K562 (cell line): Measurements from ENCODE around the gene BRAT1. TPM values are rescaled to one million over a fixed set of nuclear protein-coding genes. Genes with fewer than 3 reads are reported as not detected.
"Not testable (repeated sequence)": the region's sequence is repeated elsewhere in the genome, so short reads cannot be mapped to it uniquely, and the experiment has no call there.

Experiments
- ATAC-seq: fragments of 200-7000 bp; cut with Tn5 transposase; 3 replicates; pipeline ENCODE4 v1.9.1; 2020; ENCODE audit warnings: moderate library complexity
- BruUV-seq: library from RNA; stranded (reverse); fragments of 400-500 nt; replicated peaks from 2 replicates; lab custom pipeline; 2021; lab: Mats Ljungman, UMichigan
- CTCF ChIA-PET: fragments of 300-600 bp; formaldehyde crosslinking; extraction: SDS; loops from one replicate; lab custom pipeline; 2021; ENCODE audit warnings: low intra/inter-chr PET ratio; lab: Yijun Ruan, JAX
- POLR2A ChIA-PET: fragments of 300-600, 350-650 bp; sonication (Branson Sonifier 250); formaldehyde crosslinking; extraction: SDS; loops from one replicate; lab custom pipeline; 2021; ENCODE audit warnings: antibody characterized with exemption, inconsistent platforms; lab: Yijun Ruan, JAX
- DNase-seq, 4 experiments: peaks; one replicate each; pipeline versions ENCODE4 v3.0.0 to v3.0.0-alpha.2; 2011 to 2018; ENCODE audit warnings: low spot score in 3 of 4, mixed read lengths in 3 of 4; ENCODE audit errors: extremely low read depth in 1 of 4
- FAIRE-seq: peaks from 2 replicates; lab custom pipeline; 2011; peaks lifted over from hg19 to GRCh38; lab: Jason Lieb, UNC
- H2AFZ ChIP-seq: 2 replicates; pipeline ENCODE4 v1.6.0; 2011; ENCODE audit warnings: low read depth, low read length, control low read depth, inconsistent platforms
- H3K27ac ChIP-seq: fragments of 200-600 bp; 3 replicates; pipeline ENCODE4 v1.8.0; 2011; ENCODE audit warnings: low read depth, mild to moderate bottlenecking, control low read depth, inconsistent platforms, low read length, moderate library complexity, mixed read lengths; ENCODE audit errors: extremely low read depth
- H3K27me3 ChIP-seq, 2 experiments: fragments of 300-600 bp in 1 of 2; 2 replicates in 1 of 2; 3 replicates in 1 of 2; pipeline versions ENCODE4 v1.6.0 to v1.8.0; 2011; ENCODE audit warnings: inconsistent platforms in 2 of 2, low read length in 2 of 2, mild to moderate bottlenecking in 1 of 2, mixed read lengths in 1 of 2, moderate library complexity in 1 of 2; ENCODE audit not compliant: control insufficient read depth in 2 of 2, insufficient read depth in 2 of 2
- H3K36me3 ChIP-seq: fragments of 300-600 bp; 3 replicates; pipeline ENCODE4 v1.8.0; 2011; ENCODE audit warnings: mild to moderate bottlenecking, low read length, inconsistent platforms; ENCODE audit not compliant: control insufficient read depth, insufficient read depth
- H3K4me1 ChIP-seq, 2 experiments: fragments of 200-600 bp in 1 of 2; replicated peaks in 1 of 2; 2 replicates in 1 of 2; 3 replicates in 1 of 2; pipeline versions ENCODE4 v1.5.1 to v1.8.0; 2011; ENCODE audit warnings: inconsistent platforms in 2 of 2, low read length in 2 of 2, mild to moderate bottlenecking in 1 of 2, mixed read lengths in 1 of 2, moderate library complexity in 1 of 2; ENCODE audit not compliant: control insufficient read depth in 2 of 2, insufficient read depth in 2 of 2
- H3K4me2 ChIP-seq: 2 replicates; pipeline ENCODE4 v1.6.1; 2011; ENCODE audit warnings: low read length, control low read depth, inconsistent platforms, mixed read lengths; ENCODE audit not compliant: insufficient read depth
- H3K4me3 ChIP-seq: fragments of 200-600 bp; sonication (generic), shearing (Covaris generic); 2 replicates; pipeline ENCODE4 v1.5.1; 2016; ENCODE audit warnings: control low read depth, inconsistent platforms
- H3K79me2 ChIP-seq: fragments of 200-600 bp; 3 replicates; pipeline ENCODE4 v1.8.0; 2011; ENCODE audit warnings: low read length, inconsistent platforms; ENCODE audit not compliant: control insufficient read depth, insufficient read depth
- H3K9ac ChIP-seq, 2 experiments: 2 replicates each; pipeline versions ENCODE4 v1.6.0 to v1.6.1; 2011; ENCODE audit warnings: low read depth in 2 of 2, low read length in 2 of 2, control low read depth in 1 of 2, inconsistent platforms in 1 of 2, mild to moderate bottlenecking in 1 of 2, mixed read lengths in 1 of 2; ENCODE audit not compliant: insufficient read depth in 1 of 2
- H3K9me1 ChIP-seq: one replicate; pipeline ENCODE4 v1.6.0; 2011; ENCODE audit warnings: inconsistent platforms, mild to moderate bottlenecking, low read length, moderate library complexity; ENCODE audit not compliant: control insufficient read depth, insufficient read depth
- H3K9me3 ChIP-seq: replicated peaks from 2 replicates; pipeline ENCODE4 v1.5.1; 2011; ENCODE audit warnings: low read depth, low read length, inconsistent platforms; ENCODE audit not compliant: control insufficient read depth, insufficient read depth
- H4K20me1 ChIP-seq: replicated peaks from 2 replicates; pipeline ENCODE4 v1.6.1; 2011; ENCODE audit warnings: low read length, inconsistent platforms, mixed read lengths; ENCODE audit not compliant: control insufficient read depth, insufficient read depth
- ARID1B ChIP-seq: fragments of 450-650 bp; IDR thresholded peaks from 2 replicates; pipeline ENCODE4 v1.6.1; 2016; ENCODE audit warnings: antibody characterized with exemption, mild to moderate bottlenecking, inconsistent platforms
- CBFA2T2 ChIP-seq: fragments of 450-650 bp; conservative IDR thresholded peaks from 2 replicates; pipeline ENCODE4 v1.6.1; 2017; ENCODE audit warnings: mild to moderate bottlenecking
- CBFA2T3 ChIP-seq: fragments of 450-650 bp; IDR thresholded peaks from 2 replicates; pipeline ENCODE4 v1.6.1; 2017
- FOXK2 ChIP-seq, 2 experiments: fragments of 450-650 bp; IDR thresholded peaks in 1 of 2; conservative IDR thresholded peaks in 1 of 2; 2 replicates each; pipeline ENCODE4 v1.6.1; 2016; ENCODE audit warnings: low read depth in 2 of 2, mild to moderate bottlenecking in 1 of 2
- HDAC1 ChIP-seq, 2 experiments: fragments of 450-650 bp; IDR thresholded peaks; 2 replicates each; pipeline ENCODE4 v1.6.1; 2016 to 2017; ENCODE audit warnings: inconsistent platforms in 1 of 2, mild to moderate bottlenecking in 1 of 2, moderate library complexity in 1 of 2
- L3MBTL2 ChIP-seq: fragments of 450-650 bp; IDR thresholded peaks from 2 replicates; pipeline ENCODE4 v1.6.1; 2016; ENCODE audit warnings: mild to moderate bottlenecking, moderate library complexity
- MAX ChIP-seq: sonication (generic); formaldehyde crosslinking; IDR thresholded peaks from 2 replicates; pipeline ENCODE4 v1.9.0; 2022; ENCODE audit warnings: mild to moderate bottlenecking, missing genetic modification reagents
- NCOR1 ChIP-seq: fragments of 450-650 bp; IDR thresholded peaks from 2 replicates; pipeline ENCODE4 v1.6.1; 2016; ENCODE audit warnings: mild to moderate bottlenecking, moderate library complexity
- NFIC ChIP-seq: fragments of 450-650 bp; IDR thresholded peaks from 2 replicates; pipeline ENCODE4 v1.6.1; 2017; ENCODE audit warnings: mild to moderate bottlenecking, inconsistent platforms
- SOX6 ChIP-seq: fragments of 450-650 bp; IDR thresholded peaks from 2 replicates; pipeline ENCODE4 v1.6.1; 2014; ENCODE audit warnings: mild to moderate bottlenecking
- TAL1 ChIP-seq: fragments of 450-650 bp; IDR thresholded peaks from 2 replicates; pipeline ENCODE4 v1.6.1; 2016; ENCODE audit warnings: mild to moderate bottlenecking
- TCF3 ChIP-seq: sonication (generic); formaldehyde crosslinking; IDR thresholded peaks from 2 replicates; pipeline ENCODE4 v1.4.0; 2020; ENCODE audit warnings: mild to moderate bottlenecking, missing genetic modification reagents
- TRIM24 ChIP-seq, 2 experiments: fragments of 450-650 bp; IDR thresholded peaks; 2 replicates each; pipeline ENCODE4 v1.6.1; 2016
- WGBS: fragments of 100-300 bp; shearing (Covaris generic); methylation state at CpG from one replicate; pipeline ENCODE4 v1.1.6; 2016; ENCODE audit warnings: low coverage, mixed read lengths; ENCODE audit not compliant: insufficient coverage; ENCODE audit errors: missing lambda C conversion rate; 5-methylcytosine and 5-hydroxymethylcytosine counted together
- in situ Hi-C: fragments of 300-500 bp; cut with MboI; formaldehyde crosslinking; loops from 4 replicates; pipeline ENCODE4 v1.15.0; 2018; ENCODE audit warnings: inconsistent platforms, mixed read lengths
- intact Hi-C: fragments of 100-400 bp; cut with micrococcal nuclease; formaldehyde crosslinking; loops from 2 replicates; pipeline ENCODE4 v1.14.2; 2022
- polyA plus RNA-seq, 8 experiments: library from polyadenylated mRNA; depleted of rRNA in 4 of 8; stranded (reverse) in 5 of 8; unstranded in 3 of 8; fragments of >200 nt; fragmentation: Nextera tagmentation in 2 of 8; fragmentation: Illumina TruSeq in 1 of 8; extraction: Ambion mirVana in 2 of 8; extraction: Trizol in 1 of 8; gene quantifications; 2 replicates each; pipeline versions ENCODE4 v1.2.1 to v1.2.3, GENCODE V29; 2011 to 2014; ENCODE audit warnings: inconsistent platforms in 1 of 8, missing spikeins in 1 of 8
- total RNA-seq, 7 experiments: library from RNA; depleted of rRNA in 6 of 7; stranded (reverse); fragments of >200 nt in 6 of 7; fragmentation: Illumina TruSeq in 2 of 7; extraction: Trizol in 2 of 7; gene quantifications; 2 replicates each; pipeline versions ENCODE4 v1.2.1 to v1.2.3, GENCODE V29; 2011 to 2021; ENCODE audit warnings: low replicate concordance in 1 of 7
- TF ChIP-seq, protein P1 (sequence below), 2 experiments: fragments of 450-650 bp; conservative IDR thresholded peaks; 2 replicates each; pipeline ENCODE4 v1.6.1; 2017; ENCODE audit warnings: mild to moderate bottlenecking in 2 of 2, moderate library complexity in 2 of 2

BRAT1 gene
- total and polyA plus RNA-seq, 9 of the 15 experiments (the other 6 are each of a cell fraction or from before 2014, with no cell fraction given) = 0.13 to 49.6 (median 10.5) TPM

- H3K9me3 ChIP-seq, intact Hi-C loops, ATAC-seq, H3K27me3 ChIP-seq, H3K9me1 ChIP-seq, H3K79me2 ChIP-seq, BruUV-seq, in situ Hi-C loops, H2AFZ ChIP-seq, H3K27ac ChIP-seq, H3K4me3 ChIP-seq, H3K9ac ChIP-seq, DNase-seq, H4K20me1 ChIP-seq, FAIRE-seq, H3K4me2 ChIP-seq, POLR2A ChIA-PET, CTCF ChIA-PET: not testable (repeated sequence)
- Histone ChIP-seq H3K36me3 (peaks cover 17% of the 10 kb centered on the region; the same call in 1 of the 3 replicates), H3K4me1 (peaks cover 10 to 31% of the 10 kb centered on the region in 2 experiments; a peak in 4 of 5 replicates)
- whole genome bisulfite sequencing = no CpG with 5 or more reads among the region's 34 CpGs
Measured at GRCh38 chr7:2534214-2534613, 21.1 kb downstream of the BRAT1 start.

DNA sequence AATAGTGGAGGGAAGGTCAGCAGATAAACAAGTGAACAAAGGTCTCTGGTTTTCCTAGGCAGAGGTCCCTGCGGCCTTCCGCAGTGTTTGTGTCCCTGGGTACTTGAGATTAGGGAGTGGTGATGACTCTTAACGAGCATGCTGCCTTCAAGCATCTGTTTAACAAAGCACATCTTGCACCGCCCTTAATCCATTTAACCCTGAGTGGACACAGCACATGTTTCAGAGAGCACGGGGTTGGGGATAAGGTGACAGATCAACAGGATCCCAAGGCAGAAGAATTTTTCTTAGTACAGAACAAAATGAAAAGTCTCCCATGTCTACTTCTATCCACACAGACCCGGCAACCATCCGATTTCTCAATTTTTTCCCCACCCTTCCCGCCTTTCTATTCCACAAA lies 21.8 kb downstream of the BRAT1 start:
- POLR2A ChIA-PET, H3K4me3 ChIP-seq, DNase-seq, H3K4me2 ChIP-seq, ATAC-seq, BruUV-seq, H3K27me3 ChIP-seq, H2AFZ ChIP-seq, H3K9ac ChIP-seq, FAIRE-seq, in situ Hi-C loops, H3K9me3 ChIP-seq, CTCF ChIA-PET, H4K20me1 ChIP-seq, H3K9me1 ChIP-seq, H3K79me2 ChIP-seq, H3K27ac ChIP-seq, intact Hi-C loops: not testable (repeated sequence)
- H3K36me3 ChIP-seq = peaks cover 11% of the 10 kb centered on the region; the same call in 1 of the 3 replicates
- WGBS = no CpG with 5 or more reads among the region's 8 CpGs
- peaks cover 13 to 32% of the 10 kb centered on the region in 2 experiments for H3K4me1 ChIP-seq
- TF ChIP-seq NCOR1 = peak; percentile 56; the same call in 1 of the 2 replicates
- TF ChIP-seq SOX6 = peak; percentile 36; the same call in 1 of the 2 replicates
- peak; percentile 57; the same call in 1 of the 2 replicates for TF ChIP-seq TAL1
- TF ChIP-seq, protein P1, sequence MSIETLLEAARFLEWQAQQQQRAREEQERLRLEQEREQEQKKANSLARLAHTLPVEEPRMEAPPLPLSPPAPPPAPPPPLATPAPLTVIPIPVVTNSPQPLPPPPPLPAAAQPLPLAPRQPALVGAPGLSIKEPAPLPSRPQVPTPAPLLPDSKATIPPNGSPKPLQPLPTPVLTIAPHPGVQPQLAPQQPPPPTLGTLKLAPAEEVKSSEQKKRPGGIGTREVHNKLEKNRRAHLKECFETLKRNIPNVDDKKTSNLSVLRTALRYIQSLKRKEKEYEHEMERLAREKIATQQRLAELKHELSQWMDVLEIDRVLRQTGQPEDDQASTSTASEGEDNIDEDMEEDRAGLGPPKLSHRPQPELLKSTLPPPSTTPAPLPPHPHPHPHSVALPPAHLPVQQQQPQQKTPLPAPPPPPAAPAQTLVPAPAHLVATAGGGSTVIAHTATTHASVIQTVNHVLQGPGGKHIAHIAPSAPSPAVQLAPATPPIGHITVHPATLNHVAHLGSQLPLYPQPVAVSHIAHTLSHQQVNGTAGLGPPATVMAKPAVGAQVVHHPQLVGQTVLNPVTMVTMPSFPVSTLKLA (conservative IDR thresholded peaks at IDR 0.05) = peak; percentile 69 to 82; a peak in 3 of 4 replicates
- peak; percentile 37 for TF ChIP-seq NFIC
- 0 out of 2 replicates have a peak, but pooled peaks have one; percentile 29 for TF ChIP-seq L3MBTL2
- TF ChIP-seq TCF3 (CRISPR knock-in tag) = peak; percentile 36; the same call in 1 of the 2 replicates
- TF ChIP-seq HDAC1 (IDR thresholded peaks at IDR 0.05) = peak in 1 of 2 experiments; percentile 49; a peak in 1 of 4 replicates
- TF ChIP-seq CBFA2T2 = peak; percentile 77
- peak; percentile 81 for TF ChIP-seq CBFA2T3
- peak; percentile 15 to 27; a peak in 1 of 4 replicates for TF ChIP-seq TRIM24 (IDR thresholded peaks at IDR 0.05)
- TF ChIP-seq MAX (CRISPR knock-in tag) = peak; percentile 55; the same call in 1 of the 2 replicates
- TF ChIP-seq ARID1B = peak; percentile 59
- TF ChIP-seq FOXK2 (conservative IDR thresholded peaks at IDR 0.05 in 1 of 2, IDR thresholded peaks at IDR 0.05 in 1 of 2; ENCODE audit: low read depth in 2 of 2) = 0 out of 4 replicates have a peak, but pooled peaks of 1 of the 2 experiments have one; percentile 44
